Thymus (tissue), 11 donors: Measurements from ENCODE around the gene PRKACA. TPM values are rescaled to one million over a fixed set of nuclear protein-coding genes. Genes with fewer than 3 reads are reported as not detected.

Experiments
- DNase-seq, 9 donors: peaks; one replicate each; pipeline ENCODE4 v3.0.0-alpha.2; 2013; ENCODE audit warnings: low spot score in 9 of 9, low read depth in 6 of 9, missing footprints in 1 of 9
- H3K27ac ChIP-seq, 2 donors: one replicate each; pipeline ENCODE4 v1.5.1; 2013; ENCODE audit warnings: control low read depth in 1 of 2, low read depth in 1 of 2, low read length in 1 of 2, mild to moderate bottlenecking in 1 of 2, moderate library complexity in 1 of 2
- H3K27me3 ChIP-seq, 2 donors: one replicate each; pipeline ENCODE4 v1.5.1; 2013; ENCODE audit warnings: low read length in 1 of 2; ENCODE audit not compliant: control insufficient read depth in 2 of 2, insufficient read depth in 1 of 2
- H3K36me3 ChIP-seq, 2 donors: one replicate each; pipeline ENCODE4 v1.5.1; 2013; ENCODE audit warnings: low read length in 1 of 2, mild to moderate bottlenecking in 1 of 2, moderate library complexity in 1 of 2; ENCODE audit not compliant: control insufficient read depth in 2 of 2, insufficient read depth in 2 of 2
- H3K4me1 ChIP-seq, 2 donors: one replicate each; pipeline ENCODE4 v1.5.1; 2013; ENCODE audit warnings: low read length in 2 of 2; ENCODE audit not compliant: control insufficient read depth in 2 of 2, insufficient read depth in 2 of 2
- H3K4me3 ChIP-seq, 2 donors: one replicate each; pipeline ENCODE4 v1.5.1; 2013; ENCODE audit warnings: low read length in 2 of 2, control low read depth in 1 of 2, mild to moderate bottlenecking in 1 of 2
- H3K9me3 ChIP-seq, 2 donors: one replicate each; pipeline ENCODE4 v1.5.1; 2013; ENCODE audit warnings: low read length in 1 of 2, mild to moderate bottlenecking in 1 of 2; ENCODE audit not compliant: control insufficient read depth in 2 of 2, insufficient read depth in 1 of 2
- WGBS: extraction: QIAGEN DNeasy Blood & Tissue Kit; methylation state at CpG from one replicate; pipeline ENCODE4 v1.1.7; 2013; 5-methylcytosine and 5-hydroxymethylcytosine counted together
- polyA plus RNA-seq: library from polyadenylated mRNA; stranded (reverse); fragments of 200-250 nt; gene quantifications from one replicate; pipeline ENCODE4 v1.2.3, GENCODE V29; 2013
- total RNA-seq: library from RNA; stranded (reverse); fragments of 120-200 nt; gene quantifications from one replicate; pipeline ENCODE4 v1.2.4, GENCODE V29; 2013
- donor health status: healthy.

PRKACA gene
- total and polyA plus RNA-seq, 2 donors, result 10.2 to 36.8 TPM

GRCh38 chr19:14106840-14107239 lies 10.7 kb downstream of the PRKACA start:
- Histone ChIP-seq H3K27ac (no peak overlapping the region), H3K27me3 (no peaks in the 10 kb centered on the region), H3K36me3 (peaks cover 27 to 36% of the 10 kb centered on the region in 2 donors), H3K4me3 (no peak overlapping the region), H3K4me1 (peaks cover 0 to 20% of the 10 kb centered on the region in 2 donors), H3K9me3 (peaks cover 0 to 4% of the 10 kb centered on the region in 2 donors)
- DNase-seq, result no peak
- WGBS, result 95% methylated on average over 16 of the region's 16 CpGs

DNA sequence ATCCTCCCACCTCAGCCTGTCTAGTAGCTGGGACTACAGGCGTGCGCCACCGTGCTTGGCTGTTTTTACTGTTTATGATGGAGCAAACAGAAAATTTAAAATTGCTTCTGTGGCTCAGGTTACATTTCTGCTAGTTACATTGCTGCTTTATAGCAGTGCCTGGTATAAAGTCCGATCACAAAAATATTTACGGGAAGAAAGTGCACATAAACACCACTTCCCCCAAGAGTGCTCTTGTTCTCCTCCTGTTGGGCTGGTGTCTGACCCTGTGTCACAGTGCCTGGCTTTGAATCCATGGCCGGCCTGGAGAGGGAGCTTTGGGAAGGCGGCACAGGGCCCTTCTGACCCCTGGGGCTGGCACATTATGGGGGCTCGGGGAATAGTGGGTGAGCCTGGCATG lies 11.9 kb downstream of the PRKACA start:
- Histone ChIP-seq H3K9me3 (peaks cover 0 to 4% of the 10 kb centered on the region in 2 donors), H3K27ac (no peak overlapping the region), H3K27me3 (no peaks in the 10 kb centered on the region), H3K4me3 (no peak overlapping the region), H3K4me1 (peaks cover 0 to 16% of the 10 kb centered on the region in 2 donors), H3K36me3 (peaks cover 34 to 43% of the 10 kb centered on the region in 2 donors)
- 96% methylated on average over 8 of the region's 8 CpGs for WGBS
- DNase-seq, result no peak

- peaks cover 38 to 46% of the 10 kb centered on the region in 2 donors for H3K36me3 ChIP-seq
- no peak for DNase-seq
- 100% methylated on average over 1 of the region's 1 CpG for WGBS
These were observed 14.3 kb downstream of the PRKACA start for GRCh38 chr19:14103310-14103709.

GRCh38 chr19:14102756-14103155 lies 14.8 kb downstream of the PRKACA start:
- Histone ChIP-seq H3K27ac (peak overlapping the region in 1 of 2 donors; percentile 42), H3K4me3 (no peak overlapping the region), H3K9me3 (peaks cover 0 to 5% of the 10 kb centered on the region in 2 donors), H3K27me3 (no peaks in the 10 kb centered on the region), H3K36me3 (peaks cover 42 to 48% of the 10 kb centered on the region in 2 donors), H3K4me1 (peaks cover 0 to 16% of the 10 kb centered on the region in 2 donors)
- no peak for DNase-seq
- 94% methylated on average over 10 of the region's 10 CpGs for WGBS

More at GRCh38 chr19:14103310-14103709, 14.3 kb downstream of the PRKACA start:
- Histone ChIP-seq H3K27ac (no peak overlapping the region), H3K27me3 (no peaks in the 10 kb centered on the region), H3K9me3 (peaks cover 0 to 4% of the 10 kb centered on the region in 2 donors), H3K4me3 (no peak overlapping the region), H3K4me1 (peaks cover 0 to 16% of the 10 kb centered on the region in 2 donors)

DNA sequence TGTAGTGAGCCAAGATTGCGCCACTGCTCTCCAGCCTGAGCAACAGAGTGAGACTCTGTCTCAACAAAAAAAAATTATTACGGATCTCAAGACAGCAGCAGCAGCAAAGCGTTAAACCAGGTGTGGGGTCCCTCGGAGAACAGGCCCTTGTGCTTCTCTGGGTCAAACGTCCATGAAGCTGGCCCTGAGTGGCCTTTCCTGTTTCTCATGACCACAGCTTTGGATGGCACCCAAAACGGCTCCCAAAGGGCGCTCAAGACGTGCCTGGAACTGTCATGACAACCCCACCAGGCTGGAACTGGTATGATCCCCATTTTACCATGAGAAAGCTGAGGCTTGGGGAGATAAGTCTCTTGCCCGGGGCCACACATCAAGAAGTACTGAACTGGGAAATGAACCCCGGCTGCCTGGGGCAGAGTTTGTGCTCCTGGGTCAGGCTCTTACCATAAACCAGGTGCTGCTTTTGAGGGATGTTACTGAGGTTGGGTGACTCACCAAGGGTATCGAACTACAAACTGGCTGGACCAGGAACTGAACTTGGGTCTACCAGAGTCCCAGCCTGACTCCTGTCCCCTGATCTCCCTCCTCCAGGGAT lies 15.4 kb downstream of the PRKACA start:
- no peaks in the 10 kb centered on the region for H3K27me3 ChIP-seq
- H3K9me3 ChIP-seq, result peaks cover 0 to 7% of the 10 kb centered on the region in 2 donors
- peak overlapping the region in 1 of 2 donors; percentile 25 for H3K27ac ChIP-seq
- DNase-seq, result no peak
- 97% methylated on average over 11 of the region's 11 CpGs for WGBS
- H3K36me3 ChIP-seq, result peaks cover 48 to 54% of the 10 kb centered on the region in 2 donors
- no peak overlapping the region for H3K4me3 ChIP-seq
- peaks cover 0 to 11% of the 10 kb centered on the region in 2 donors for H3K4me1 ChIP-seq

DNA sequence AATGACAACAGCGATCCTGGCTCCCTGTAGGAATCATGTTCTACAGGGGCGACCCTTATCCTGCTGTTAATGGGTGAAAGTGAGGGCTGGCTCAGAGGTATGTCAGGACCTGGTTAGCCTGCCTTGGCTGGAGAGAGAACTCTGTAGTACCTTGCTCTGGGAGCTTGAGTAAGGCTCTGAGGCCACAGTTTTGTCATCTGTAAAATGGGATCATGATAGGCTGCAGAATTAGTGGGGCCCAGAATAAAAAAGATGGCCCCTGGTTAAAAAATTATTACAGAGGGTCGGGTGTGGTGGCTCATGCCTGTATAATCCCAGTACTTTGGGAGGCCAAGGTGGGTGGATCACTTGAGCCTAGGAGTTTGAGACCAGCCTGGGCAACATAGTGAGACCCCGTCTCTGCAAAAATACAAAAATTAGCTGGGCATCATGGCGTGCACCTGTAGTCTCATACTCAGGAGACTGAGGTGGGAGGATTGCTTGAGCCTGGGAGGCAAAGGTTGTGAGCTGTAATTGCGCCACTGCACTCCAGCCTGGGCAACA lies 16.5 kb downstream of the PRKACA start:
- Histone ChIP-seq H3K27ac (no peak overlapping the region), H3K4me3 (no peak overlapping the region), H3K27me3 (no peaks in the 10 kb centered on the region), H3K36me3 (peaks cover 53 to 54% of the 10 kb centered on the region in 2 donors), H3K9me3 (peaks cover 0 to 11% of the 10 kb centered on the region in 2 donors), H3K4me1 (peaks cover 0 to 10% of the 10 kb centered on the region in 2 donors)
- over 99% methylated on average over 6 of the region's 6 CpGs for WGBS
- DNase-seq, result no peak

DNA sequence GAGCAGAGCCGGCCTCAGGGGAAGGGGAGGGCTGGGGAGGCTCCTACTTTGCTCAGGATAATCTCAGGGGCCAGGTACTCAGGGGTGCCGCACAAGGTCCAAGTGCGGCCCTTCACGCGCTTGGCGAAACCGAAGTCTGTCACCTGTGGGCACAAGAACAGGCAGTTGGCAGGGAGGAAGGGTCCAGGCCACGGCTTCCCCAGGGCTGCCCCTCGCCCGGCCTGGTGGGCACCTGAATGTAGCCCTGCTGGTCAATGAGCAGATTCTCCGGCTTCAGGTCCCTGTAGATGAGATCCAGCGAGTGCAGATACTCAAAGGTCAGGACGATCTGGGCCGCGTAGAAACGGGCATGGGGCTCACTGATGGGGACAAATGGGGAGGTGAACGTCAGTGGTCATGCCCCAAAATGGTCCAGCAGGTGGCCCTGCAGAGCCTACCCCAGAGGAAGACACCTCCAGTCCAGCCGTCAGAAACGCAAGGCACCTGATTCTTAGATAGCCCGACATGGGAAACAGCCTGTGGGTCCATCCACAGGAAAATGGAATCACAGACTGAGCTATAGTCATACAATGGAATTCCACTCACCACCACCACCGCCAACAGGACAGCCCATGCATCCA lies 19.9 kb downstream of the PRKACA start:
- WGBS, result 96% methylated on average over 21 of the region's 21 CpGs
- Histone ChIP-seq H3K9me3 (peaks cover 2 to 20% of the 10 kb centered on the region in 2 donors), H3K4me1 (peaks cover 0 to 6% of the 10 kb centered on the region in 2 donors), H3K27ac (no peak overlapping the region), H3K27me3 (no peaks in the 10 kb centered on the region), H3K4me3 (no peak overlapping the region), H3K36me3 (peaks cover 35 to 39% of the 10 kb centered on the region in 2 donors)
- DNase-seq, result no peak

DNA sequence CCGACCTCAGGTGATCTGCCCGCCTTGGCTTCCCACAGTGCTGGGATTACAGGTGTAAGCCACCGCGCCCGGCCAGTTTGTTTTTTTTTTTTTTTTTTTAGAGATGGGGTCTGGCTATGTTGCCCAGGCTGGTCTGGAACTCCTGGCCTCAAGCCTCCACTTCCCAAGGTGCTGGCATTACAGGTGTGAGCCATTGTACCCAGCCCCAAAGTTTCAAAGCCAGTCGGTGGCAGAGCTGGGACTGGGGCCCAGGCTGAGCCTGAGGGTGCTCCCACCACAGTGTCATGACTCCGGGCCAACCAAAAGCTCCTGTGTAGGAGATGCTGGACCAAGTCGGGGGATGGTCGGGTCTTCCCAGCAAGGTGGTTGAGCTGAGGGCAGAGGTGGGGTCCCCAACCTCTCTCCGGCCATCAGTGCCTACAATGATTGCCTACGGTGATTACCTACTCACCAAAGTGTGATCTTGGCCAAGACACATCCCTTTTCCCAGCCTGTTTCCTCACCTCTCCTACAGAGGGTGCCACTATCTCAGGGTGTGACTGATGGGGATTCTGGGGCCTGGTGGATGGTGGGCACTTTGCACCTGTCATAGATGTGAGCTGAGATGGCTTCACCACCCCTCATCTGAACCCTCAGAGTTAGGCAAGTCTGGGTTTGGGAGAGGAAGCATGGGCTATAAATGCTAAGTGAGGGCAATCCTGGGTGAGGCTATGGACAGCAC lies 21.1 kb downstream of the PRKACA start:
- peaks cover 2 to 21% of the 10 kb centered on the region in 2 donors for H3K9me3 ChIP-seq
- DNase-seq, result no peak
- H3K4me1 ChIP-seq, result peaks cover 0 to 10% of the 10 kb centered on the region in 2 donors
- no peak overlapping the region for H3K4me3 ChIP-seq
- H3K36me3 ChIP-seq, result peaks cover 25 to 31% of the 10 kb centered on the region in 2 donors
- no peaks in the 10 kb centered on the region for H3K27me3 ChIP-seq
- H3K27ac ChIP-seq, result no peak overlapping the region
- 98% methylated on average over 11 of the region's 11 CpGs for WGBS

DNA sequence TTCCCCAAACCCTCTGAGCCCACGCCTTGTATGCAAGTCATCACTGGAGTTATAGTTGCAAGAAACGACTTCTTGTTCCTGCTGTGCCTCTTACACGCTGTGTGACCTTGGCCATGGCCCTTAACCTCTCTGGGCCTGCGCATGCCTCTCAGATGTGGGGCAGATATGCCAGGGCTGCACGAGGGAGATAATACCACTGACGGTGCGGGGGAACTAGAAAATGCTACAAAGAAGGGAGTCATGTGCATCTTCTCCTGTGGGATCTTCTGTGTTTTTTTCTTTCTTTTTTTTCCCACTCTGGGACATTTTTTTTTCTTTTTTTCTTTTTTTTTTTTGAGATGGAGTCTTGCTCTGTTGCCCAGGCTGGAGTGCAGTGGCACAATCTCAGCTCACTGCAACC lies 22.7 kb downstream of the PRKACA start:
- Histone ChIP-seq H3K36me3 (peaks cover 17 to 20% of the 10 kb centered on the region in 2 donors), H3K27me3 (no peaks in the 10 kb centered on the region), H3K27ac (no peak overlapping the region), H3K4me1 (peaks cover 0 to 11% of the 10 kb centered on the region in 2 donors), H3K9me3 (peaks cover 2 to 21% of the 10 kb centered on the region in 2 donors), H3K4me3 (no peak overlapping the region)
- no peak for DNase-seq
- whole genome bisulfite sequencing, result 95% methylated on average over 7 of the region's 7 CpGs
